Activated naive CD8-positive, alpha-beta T cell treated with anti-CD3 and anti-CD28 coated beads, Interleukin-2, amount 50 U/mL, for 16 hours (primary cell): ENCODE data around the gene SLC6A13.

Experiments used
- DNase-seq: peaks from one replicate; pipeline ENCODE4 v3.0.0-alpha.2; 2020; ENCODE audit warnings: low read depth, low spot score

SLC6A13 gene

GRCh38 chr12:178829-179109 is 83.9 kb downstream of the SLC6A13 start:
- DNase-seq, result no peak

GRCh38 chr12:177980-178828 is 84.4 kb downstream of the SLC6A13 start:
- no peak for DNase-seq

GRCh38 chr12:177336-177979 is 85.2 kb downstream of the SLC6A13 start:
- DNase-seq, result no peak

DNA sequence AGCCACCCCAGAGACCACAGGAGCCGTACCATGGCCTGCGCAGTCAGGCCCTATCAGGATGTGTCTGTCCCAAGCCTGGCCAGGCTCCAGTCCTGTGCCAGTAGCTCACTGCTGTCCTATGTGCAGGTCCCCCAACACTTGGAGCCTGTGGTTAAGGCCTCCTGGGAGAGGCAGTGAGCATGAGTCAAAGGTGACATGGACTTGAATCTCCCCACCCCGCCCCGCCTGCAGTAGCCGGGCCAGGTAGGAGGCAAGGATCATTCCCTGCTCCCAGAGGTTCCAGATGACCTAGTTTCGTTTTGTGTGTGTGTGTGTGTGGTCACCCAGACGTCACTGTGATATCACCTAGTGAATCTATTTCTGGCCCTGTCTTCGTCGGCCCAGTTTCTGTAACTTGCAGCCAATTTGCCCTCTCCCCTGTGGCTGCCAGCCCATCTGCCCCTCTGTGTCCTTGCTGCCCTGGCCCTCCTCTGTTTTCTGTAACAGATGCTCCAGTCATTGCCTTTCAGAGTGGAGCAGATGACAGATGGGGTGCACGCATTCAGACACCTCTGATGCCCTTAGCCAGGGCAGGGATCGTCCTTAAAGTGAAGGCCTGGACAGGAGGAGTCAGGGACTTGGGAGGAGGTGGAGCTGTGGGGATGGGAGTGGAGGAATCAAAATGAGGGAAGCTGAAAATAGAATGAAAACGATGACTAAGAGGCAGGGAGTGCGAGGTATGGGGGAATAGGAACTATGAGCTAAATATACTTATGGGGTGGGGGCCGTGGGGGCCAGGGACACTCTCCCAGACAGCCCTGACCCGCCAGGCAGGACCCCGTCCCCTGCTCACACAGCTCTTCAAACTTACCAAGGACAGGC is 86.1 kb downstream of the SLC6A13 start:
- no peak for DNase-seq

GRCh38 chr12:175759-176158 is 86.9 kb downstream of the SLC6A13 start:
- no peak for DNase-seq

DNA sequence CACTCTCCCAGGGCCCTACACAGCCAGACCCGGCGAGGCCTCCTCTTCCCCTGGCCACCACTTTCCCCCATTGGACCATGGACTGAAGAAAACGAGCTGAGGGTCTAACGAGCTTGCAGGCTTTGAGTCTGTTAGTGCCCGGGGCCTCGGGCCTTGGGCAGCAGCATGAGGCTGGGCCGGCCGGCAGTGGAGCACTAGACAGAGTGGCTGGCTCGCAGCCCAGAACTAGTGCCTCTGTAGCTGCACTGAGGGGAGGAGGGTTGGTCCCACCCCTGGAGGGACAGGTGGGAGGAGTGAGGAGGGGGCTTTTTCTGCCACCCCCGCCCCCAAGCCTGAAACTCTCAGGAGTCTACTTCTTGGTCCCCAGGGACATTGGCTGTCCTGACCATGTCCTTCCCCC is 87.4 kb downstream of the SLC6A13 start:
- DNase-seq, result no peak

- DNase-seq, result no peak
Observed at GRCh38 chr12:174596-174995, 88.0 kb downstream of the SLC6A13 start.

DNA sequence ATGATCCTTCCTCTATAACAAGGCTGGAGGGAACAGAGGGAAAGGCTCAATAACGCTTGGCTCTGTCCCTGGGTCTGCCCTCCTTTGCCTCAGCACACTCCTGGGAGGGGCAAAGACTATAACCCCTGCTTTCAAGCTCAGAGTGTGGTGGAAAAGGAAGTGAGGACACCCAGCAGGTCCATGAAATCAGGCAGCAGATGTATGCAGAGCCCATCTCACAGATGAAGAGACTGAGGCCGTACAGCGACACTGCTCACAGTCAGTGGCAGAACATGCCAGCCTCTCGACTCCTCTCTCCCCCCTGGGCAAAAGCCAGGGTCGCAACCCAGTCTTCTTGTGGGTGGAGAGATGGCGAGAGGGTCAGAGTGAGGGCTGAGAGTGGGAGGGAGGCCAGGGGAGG is 88.5 kb downstream of the SLC6A13 start:
- no peak for DNase-seq

DNA sequence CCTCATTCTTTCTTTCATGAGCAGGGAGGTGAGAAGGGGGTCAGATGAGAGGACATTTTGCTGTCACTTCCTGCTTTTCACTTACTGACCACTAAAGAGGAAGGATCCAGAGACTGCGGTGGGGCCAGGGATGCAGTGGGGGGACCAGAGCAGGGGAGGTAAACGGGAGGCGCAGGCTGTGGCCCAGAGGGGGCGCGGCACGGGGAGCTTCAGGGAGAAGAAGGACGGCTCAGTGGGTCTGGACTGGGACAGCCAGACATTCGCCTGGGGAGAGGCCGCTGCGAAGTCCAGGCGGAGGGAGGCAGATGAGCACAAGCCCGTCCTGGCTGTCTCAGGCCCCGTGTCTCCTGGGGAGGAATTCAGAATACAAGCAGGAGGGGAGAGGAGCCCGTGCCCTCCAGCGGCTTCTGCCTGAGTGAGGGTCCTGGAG is 89.9 kb downstream of the SLC6A13 start:
- DNase-seq, result no peak

DNA sequence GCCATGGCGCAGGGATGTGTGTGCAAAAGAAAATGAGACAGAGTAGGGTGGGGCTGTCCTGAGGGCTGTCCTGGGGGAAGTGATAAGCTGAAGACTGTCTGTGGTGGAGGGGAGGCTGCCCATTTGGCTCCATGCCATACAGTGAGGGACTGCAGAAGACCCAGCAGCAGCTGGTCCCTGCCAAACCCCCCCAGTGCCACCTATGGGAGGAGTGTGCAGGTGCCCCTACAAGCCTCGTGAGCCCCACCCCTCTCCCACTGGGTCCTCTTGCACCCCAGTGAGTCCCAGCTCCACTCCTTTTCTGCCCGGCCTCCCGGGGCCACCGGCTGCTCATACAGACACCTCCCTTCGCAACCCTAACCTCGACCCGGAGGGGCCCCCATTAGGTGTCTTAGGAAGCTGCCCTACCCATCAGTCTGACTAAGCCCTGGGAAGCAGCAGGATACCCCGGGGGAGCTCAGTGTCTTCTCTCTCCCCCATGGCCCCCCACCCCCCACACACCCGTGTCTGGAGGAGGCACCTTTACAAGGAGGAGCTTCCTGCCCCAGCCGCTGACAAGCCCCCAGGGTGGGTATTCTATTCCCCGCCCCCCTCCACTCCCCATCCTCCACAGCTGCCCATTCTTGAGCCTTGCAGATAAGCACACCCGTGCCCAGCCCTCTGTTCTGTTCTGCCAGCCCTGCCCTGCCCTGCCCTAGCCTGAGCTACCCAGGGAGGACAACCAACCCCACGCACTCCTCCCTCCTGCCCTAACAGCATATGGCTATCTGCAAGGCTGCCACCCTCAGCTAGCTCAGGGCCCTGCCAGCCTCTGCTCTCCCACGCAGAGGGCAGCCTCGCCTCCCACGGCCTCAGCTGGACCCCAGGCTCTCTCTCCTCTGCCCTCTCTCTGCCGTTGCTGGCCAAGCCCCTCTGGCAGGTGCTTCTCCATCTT is 90.6 kb downstream of the SLC6A13 start:
- no peak for DNase-seq

DNA sequence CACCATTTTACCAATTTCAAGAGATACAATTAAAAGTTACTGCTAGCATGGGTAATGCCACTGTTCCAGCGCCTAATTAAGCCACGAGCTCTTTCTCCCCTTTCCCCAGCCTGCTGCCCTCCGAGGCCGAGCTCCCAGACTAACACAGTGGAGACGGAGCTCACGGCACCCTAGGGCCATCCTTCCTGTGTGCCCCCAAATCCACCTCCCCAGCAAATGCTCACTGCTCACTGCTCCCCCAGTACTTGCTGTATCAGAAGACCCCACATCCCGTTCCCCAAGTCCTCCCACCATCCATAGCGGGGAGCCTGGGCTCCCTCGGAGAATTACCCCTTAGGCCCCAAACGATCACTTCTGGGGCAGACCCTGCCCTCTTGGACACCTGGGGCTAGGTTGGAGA is 91.4 kb downstream of the SLC6A13 start:
- DNase-seq, result no peak
